Measurements from ENCODE around the gene TIMP4. TPM values are rescaled to one million over a fixed set of nuclear protein-coding genes. Genes with fewer than 3 reads are reported as not detected.

Gene TIMP4
- total RNA-seq, 1 donor from 2014 or later = not detected

- intact Hi-C loops (cut with micrococcal nuclease) = loop anchor here (1.0 kb wide), 1 partner anchor 8 kb away; no protein-coding TSS in a partner anchor
Observed at GRCh38 chr3:12186515-12187286, 28.0 kb upstream of the TIMP4 start.

GRCh38 chr3:12186046-12186445, 27.3 kb upstream of the TIMP4 start:
- intact Hi-C loops (cut with micrococcal nuclease) = loop anchor here (1.0 kb wide), 1 partner anchor 8 kb away; no protein-coding TSS in a partner anchor

GRCh38 chr3:12185172-12185710, 26.5 kb upstream of the TIMP4 start:
- intact Hi-C loops (cut with micrococcal nuclease) = no loop called here

GRCh38 chr3:12184541-12184940, 25.8 kb upstream of the TIMP4 start:
- intact Hi-C loops (cut with micrococcal nuclease) = no loop called here

- intact Hi-C loops (cut with micrococcal nuclease) = no loop called here
Observed at GRCh38 chr3:12182687-12183441, 24.2 kb upstream of the TIMP4 start.

GRCh38 chr3:12181806-12182205, 23.1 kb upstream of the TIMP4 start:
- intact Hi-C loops (cut with micrococcal nuclease) = no loop called here

GRCh38 chr3:12181301-12181700, 22.6 kb upstream of the TIMP4 start:
- intact Hi-C loops (cut with micrococcal nuclease) = no loop called here

- intact Hi-C loops (cut with micrococcal nuclease) = no loop called here
Observed at GRCh38 chr3:12180631-12181030, 21.9 kb upstream of the TIMP4 start.

GRCh38 chr3:12180218-12180617, 21.5 kb upstream of the TIMP4 start:
- intact Hi-C loops (cut with micrococcal nuclease) = no loop called here

- intact Hi-C loops (cut with micrococcal nuclease) = no loop called here
Observed at GRCh38 chr3:12179441-12179840, 20.7 kb upstream of the TIMP4 start.

- intact Hi-C loops (cut with micrococcal nuclease) = no loop called here
Observed at GRCh38 chr3:12178091-12178820, 19.5 kb upstream of the TIMP4 start.

GRCh38 chr3:12177126-12177525, 18.4 kb upstream of the TIMP4 start:
- intact Hi-C loops (cut with micrococcal nuclease) = no loop called here

- intact Hi-C loops (cut with micrococcal nuclease) = loop anchor here (1.0 kb wide), 1 partner anchor 41 kb away; no protein-coding TSS in a partner anchor
Observed at GRCh38 chr3:12175844-12176453, 17.2 kb upstream of the TIMP4 start.

GRCh38 chr3:12175137-12175593, 16.5 kb upstream of the TIMP4 start:
- intact Hi-C loops (cut with micrococcal nuclease) = no loop called here

- intact Hi-C loops (cut with micrococcal nuclease) = no loop called here
Observed at GRCh38 chr3:12170207-12170606, 11.5 kb upstream of the TIMP4 start.

GRCh38 chr3:12165909-12166308, 7.2 kb upstream of the TIMP4 start:
- intact Hi-C loops (cut with micrococcal nuclease) = no loop called here

GRCh38 chr3:12159227-12159601, 502 bp upstream of the TIMP4 start:
- intact Hi-C loops (cut with micrococcal nuclease) = no loop called here

- intact Hi-C loops (cut with micrococcal nuclease) = no loop called here
Observed at GRCh38 chr3:12157026-12157425, 1.7 kb downstream of the TIMP4 start.

- intact Hi-C loops (cut with micrococcal nuclease) = no loop called here
Observed at GRCh38 chr3:12155828-12156227, 2.9 kb downstream of the TIMP4 start.

GRCh38 chr3:12155264-12155663, 3.4 kb downstream of the TIMP4 start:
- intact Hi-C loops (cut with micrococcal nuclease) = no loop called here

GRCh38 chr3:12154151-12154550, 4.6 kb downstream of the TIMP4 start:
- intact Hi-C loops (cut with micrococcal nuclease) = no loop called here

Measured in T-helper 1 cell treated with Interleukin-12 subunit alpha and Interleukin-12 subunit beta and Interleukin-4 antibody, amounts not matched to agents 30 ng/mL and 1 ng/mL, for 36 hours (primary cell).